Sigmoid colon (tissue), 7 donors: ENCODE results near the gene EFCAB12. TPM values are rescaled to one million over a fixed set of nuclear protein-coding genes. Genes with fewer than 3 reads are reported as not detected.

Experiments
- DNase-seq: peaks from one replicate; pipeline ENCODE4 v3.0.0-alpha.2; 2019
- H3K27ac ChIP-seq, 4 donors: fragments of 200-600 bp; sonication (generic); one replicate each; pipeline ENCODE4 v1.5.1; 2016 to 2019; ENCODE audit warnings: mild to moderate bottlenecking in 1 of 4
- H3K27me3 ChIP-seq, 3 donors: fragments of 200-600 bp; sonication (generic); one replicate each; pipeline ENCODE4 v1.5.1; 2019; ENCODE audit warnings: mild to moderate bottlenecking in 1 of 3
- H3K36me3 ChIP-seq, 4 donors: fragments of 200-600 bp; sonication (generic); one replicate each; pipeline ENCODE4 v1.5.1; 2016 to 2019
- H3K4me1 ChIP-seq, 4 donors: fragments of 200-600 bp; sonication (generic); one replicate each; pipeline ENCODE4 v1.5.1; 2017 to 2019
- H3K4me3 ChIP-seq, 4 donors: fragments of 200-600 bp; sonication (generic); one replicate each; pipeline ENCODE4 v1.5.1; 2017 to 2019; ENCODE audit warnings: mild to moderate bottlenecking in 2 of 4, moderate library complexity in 1 of 4
- H3K9me3 ChIP-seq, 4 donors: fragments of 200-600 bp in 3 of 4; sonication (generic) in 3 of 4; one replicate each; pipeline versions ENCODE4 v1.5.1 to v1.6.1; 2013 to 2019
- CTCF ChIP-seq, 4 experiments: fragments of 450-650 bp in 3 of 4; fragments of 200-600 bp in 1 of 4; IDR thresholded peaks; one replicate each; pipeline ENCODE4 v1.5.1; 2016 to 2019; ENCODE audit warnings: antibody characterized with exemption in 4 of 4, mild to moderate bottlenecking in 3 of 4, moderate library complexity in 2 of 4
- EP300 ChIP-seq, 4 donors: sonication (generic); formaldehyde crosslinking; IDR thresholded peaks; one replicate each; pipeline ENCODE4 v1.6.1; 2017; ENCODE audit warnings: antibody characterized with exemption in 4 of 4
- POLR2A ChIP-seq, 2 donors: fragments of 450-650 bp; IDR thresholded peaks; one replicate each; pipeline ENCODE4 v1.6.1; 2016; ENCODE audit warnings: antibody characterized with exemption in 2 of 2, mild to moderate bottlenecking in 2 of 2, moderate library complexity in 2 of 2
- POLR2AphosphoS5 ChIP-seq, 4 donors: sonication (generic); formaldehyde crosslinking; IDR thresholded peaks; one replicate each; pipeline ENCODE4 v1.6.1; 2017; ENCODE audit warnings: antibody characterized with exemption in 4 of 4
- WGBS, 2 donors: extraction: QIAGEN DNeasy Blood & Tissue Kit; methylation state at CpG; one replicate each; pipeline ENCODE4 v1.1.7; 2013; 5-methylcytosine and 5-hydroxymethylcytosine counted together
- intact Hi-C: fragments of 100-400 bp; cut with DNase I; formaldehyde crosslinking; loops from one replicate; pipeline ENCODE4 v1.15.1; 2023
- polyA plus RNA-seq, 3 donors: library from polyadenylated mRNA; stranded (reverse); fragments of 200-250 nt; gene quantifications; one replicate each; pipeline ENCODE4 v1.2.3, GENCODE V29; 2013
- total RNA-seq, 4 donors: library from RNA; depleted of rRNA; stranded (reverse); fragments of >200 nt; gene quantifications; one replicate each; pipeline ENCODE4 v1.1.0, GENCODE V29; 2016
- donor health status: healthy with polysubstance abuse.
- donor health status: Bipolar disorder and iron deficiency.
- donor health status: healthy.

EFCAB12 gene
- total and polyA plus RNA-seq, 7 donors, result 0.36 to 0.46 (median 0.38) TPM; not detected in 4

DNA sequence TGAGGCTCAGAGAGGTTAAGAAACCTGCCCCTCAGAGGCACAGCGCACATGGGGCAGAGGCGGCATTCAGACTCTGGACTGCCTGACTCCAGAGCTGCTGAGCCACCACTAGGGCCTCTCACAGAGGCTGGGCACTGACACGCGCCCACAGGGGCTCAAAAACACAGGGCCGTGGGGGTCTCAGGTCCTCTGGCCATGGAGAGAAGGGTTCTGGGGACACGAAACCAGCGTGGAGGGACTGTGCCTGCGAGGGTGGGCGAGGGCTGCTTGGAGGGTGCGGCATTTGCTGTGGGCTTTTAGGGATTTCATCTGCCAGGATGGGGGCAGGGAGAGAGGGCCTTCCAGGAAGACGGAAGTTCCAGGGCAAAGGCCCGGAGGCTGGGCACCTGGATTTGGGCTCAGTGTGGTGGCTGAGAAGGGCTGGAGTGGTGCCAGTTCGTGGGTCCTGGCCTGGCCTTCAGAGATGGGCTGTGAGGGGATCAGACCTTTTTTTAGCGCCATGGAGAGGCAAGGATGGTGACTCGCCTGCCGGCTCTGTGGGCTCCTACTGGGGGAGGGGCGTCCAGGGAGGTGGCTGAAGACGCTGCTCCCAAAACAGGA lies 69.6 kb downstream of the EFCAB12 start:
- no peak for DNase-seq
- no peak overlapping the region for H3K27ac ChIP-seq
- TF ChIP-seq POLR2AphosphoS5 (IDR thresholded peaks at IDR 0.05) (no peak), CTCF (IDR thresholded peaks at IDR 0.05) (no peak), POLR2A (IDR thresholded peaks at IDR 0.05) (no peak)

DNA sequence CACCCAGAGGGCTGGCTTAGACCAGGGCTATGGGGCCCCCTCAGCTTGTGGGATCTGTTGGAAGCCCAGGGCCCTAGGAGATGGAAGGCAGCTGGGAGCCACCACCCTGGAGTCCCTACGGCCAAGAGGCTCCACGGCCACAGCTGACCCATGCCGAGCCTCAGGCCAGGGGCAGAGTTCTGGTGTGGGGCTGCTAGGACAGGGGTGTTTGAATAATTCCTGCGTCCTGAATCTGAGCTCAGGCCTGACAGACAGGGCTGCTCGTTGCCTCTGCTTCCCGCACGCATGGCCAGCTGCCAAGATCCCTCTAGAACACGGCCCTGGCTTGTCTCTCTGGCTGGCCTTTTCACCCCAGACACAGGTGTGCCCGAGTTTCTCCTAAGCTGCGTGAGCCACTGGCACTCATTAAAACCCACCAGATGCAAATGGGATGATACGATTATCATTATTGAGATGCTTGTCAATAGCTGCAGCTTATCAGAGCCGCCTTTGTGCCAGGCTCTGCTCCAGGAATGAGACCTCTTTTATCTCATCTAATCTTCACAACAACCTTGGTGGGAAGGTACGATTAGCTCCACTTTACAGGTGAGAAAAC lies 70.2 kb downstream of the EFCAB12 start:
- Histone ChIP-seq H3K4me1 (no peaks in the 10 kb centered on the region), H3K27ac (no peak overlapping the region), H3K36me3 (no peaks in the 10 kb centered on the region), H3K9me3 (no peaks in the 10 kb centered on the region), H3K4me3 (no peak overlapping the region), H3K27me3 (peaks cover 0 to under 1% (median 0%) of the 10 kb centered on the region in 3 donors)
- WGBS, 2 donors, result 76 to 84% methylated on average over 13 of the region's 13 CpGs
- intact Hi-C loops, result no loop called here
- TF ChIP-seq CTCF (IDR thresholded peaks at IDR 0.05), result no peak
- no peak for TF ChIP-seq EP300 (IDR thresholded peaks at IDR 0.05)
- TF ChIP-seq POLR2AphosphoS5 (IDR thresholded peaks at IDR 0.05), result no peak
- TF ChIP-seq POLR2A (IDR thresholded peaks at IDR 0.05), result no peak
- DNase-seq, result no peak

More for the DNA sequence above, 69.6 kb downstream of the EFCAB12 start:
- WGBS, 2 donors, result 68 to 82% methylated on average over 18 of the region's 18 CpGs
- no peak overlapping the region for H3K4me3 ChIP-seq
- H3K27me3 ChIP-seq, result peaks cover 0 to 3% (median 0%) of the 10 kb centered on the region in 3 donors
- intact Hi-C loops, result no loop called here
- no peaks in the 10 kb centered on the region for H3K4me1 ChIP-seq
- no peaks in the 10 kb centered on the region for H3K36me3 ChIP-seq
- no peaks in the 10 kb centered on the region for H3K9me3 ChIP-seq

- Histone ChIP-seq H3K27me3 (no peaks in the 10 kb centered on the region), H3K4me1 (no peaks in the 10 kb centered on the region), H3K36me3 (no peaks in the 10 kb centered on the region), H3K4me3 (no peak overlapping the region), H3K9me3 (no peaks in the 10 kb centered on the region), H3K27ac (no peak overlapping the region)
- 90 to 91% methylated on average over 9 of the region's 9 CpGs for WGBS, 2 donors
- intact Hi-C loops, result no loop called here
- no peak for DNase-seq
- TF ChIP-seq POLR2A (IDR thresholded peaks at IDR 0.05) (no peak), CTCF (IDR thresholded peaks at IDR 0.05) (no peak), EP300 (IDR thresholded peaks at IDR 0.05) (no peak), POLR2AphosphoS5 (IDR thresholded peaks at IDR 0.05) (no peak)
These were observed 70.8 kb downstream of the EFCAB12 start for GRCh38 chr3:129357616-129358015.

- Histone ChIP-seq H3K36me3 (no peaks in the 10 kb centered on the region), H3K27ac (no peak overlapping the region), H3K27me3 (no peaks in the 10 kb centered on the region), H3K4me3 (no peak overlapping the region), H3K9me3 (no peaks in the 10 kb centered on the region), H3K4me1 (no peaks in the 10 kb centered on the region)
- 92 to 95% methylated on average over 10 of the region's 10 CpGs for WGBS, 2 donors
- DNase-seq, result no peak
- intact Hi-C loops, result no loop called here
- TF ChIP-seq CTCF (IDR thresholded peaks at IDR 0.05), result no peak
- TF ChIP-seq POLR2AphosphoS5 (IDR thresholded peaks at IDR 0.05), result no peak
- no peak for TF ChIP-seq POLR2A (IDR thresholded peaks at IDR 0.05)
- TF ChIP-seq EP300 (IDR thresholded peaks at IDR 0.05), result no peak
These were observed 71.5 kb downstream of the EFCAB12 start for GRCh38 chr3:129356756-129357425.
